Measurements from ENCODE around the gene ZNF106.

Gene ZNF106

DNA sequence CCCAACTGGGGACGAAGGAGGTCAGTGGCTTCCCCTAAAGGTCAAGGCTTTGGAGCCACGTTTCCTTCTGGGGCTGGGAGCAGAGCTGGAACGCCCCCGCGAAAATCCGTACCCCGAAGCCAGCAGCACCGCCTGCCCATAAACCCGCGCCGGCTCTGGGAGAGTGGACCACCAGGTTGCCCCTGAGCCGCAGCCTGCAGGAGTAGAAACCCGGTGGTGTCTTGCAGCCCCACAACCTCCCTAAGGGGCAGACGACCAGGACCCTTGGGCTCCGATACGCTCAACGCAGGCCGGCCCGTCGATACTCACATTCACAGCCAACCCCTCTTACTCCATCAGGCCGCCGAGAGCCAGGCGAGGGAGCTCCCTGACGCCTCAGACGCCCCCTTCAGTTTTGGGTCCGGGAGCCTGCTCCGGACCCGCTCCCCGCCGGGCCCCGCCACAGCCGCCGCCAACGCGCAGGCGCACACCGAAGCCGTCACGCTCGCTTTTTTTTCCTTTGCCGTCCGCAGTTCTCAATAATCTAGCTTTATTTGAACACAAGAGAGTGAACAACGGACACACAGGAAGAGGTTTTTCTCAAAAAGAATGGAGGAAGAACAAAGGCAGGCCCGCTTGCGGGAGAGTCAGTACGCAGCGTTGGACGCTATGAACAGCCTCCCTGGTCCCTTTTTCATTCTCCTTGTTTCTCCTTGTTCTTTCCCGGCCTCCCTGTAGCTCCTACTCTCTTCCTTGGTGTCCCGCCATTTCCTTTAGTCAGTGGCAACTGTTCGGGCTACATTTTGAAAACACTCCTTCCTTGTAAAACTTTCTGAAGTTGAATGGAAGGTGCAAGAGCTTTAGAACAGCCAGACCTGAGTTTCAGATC lies at the start of gene ZNF106:
Gene ZNF106, minus strand, starts transcription at position 471 of the 868 bp plus-strand sequence. CDS start 18,852 bp downstream, outside the sequence.
- DNase-seq, result no peak

DNA sequence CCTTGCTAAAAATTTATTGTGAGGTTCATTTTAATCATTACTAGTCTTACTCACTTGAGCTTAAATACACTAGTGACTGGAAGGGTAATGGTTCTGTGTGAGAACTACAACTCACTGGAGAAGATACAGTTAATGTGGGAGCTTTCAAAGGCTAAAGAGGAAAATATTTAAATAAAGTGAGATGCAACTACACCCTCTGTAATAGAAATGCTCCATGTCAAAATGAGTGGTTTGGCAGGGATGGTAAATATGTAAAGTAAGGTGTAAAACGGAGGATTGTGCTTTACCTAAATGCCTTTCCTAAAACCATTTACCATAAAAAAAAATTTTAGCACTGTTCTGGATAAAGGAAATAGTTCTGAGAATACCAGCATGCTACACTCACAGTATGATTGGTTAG lies 42.3 kb upstream of the ZNF106 start:
- DNase-seq, result no peak

DNA sequence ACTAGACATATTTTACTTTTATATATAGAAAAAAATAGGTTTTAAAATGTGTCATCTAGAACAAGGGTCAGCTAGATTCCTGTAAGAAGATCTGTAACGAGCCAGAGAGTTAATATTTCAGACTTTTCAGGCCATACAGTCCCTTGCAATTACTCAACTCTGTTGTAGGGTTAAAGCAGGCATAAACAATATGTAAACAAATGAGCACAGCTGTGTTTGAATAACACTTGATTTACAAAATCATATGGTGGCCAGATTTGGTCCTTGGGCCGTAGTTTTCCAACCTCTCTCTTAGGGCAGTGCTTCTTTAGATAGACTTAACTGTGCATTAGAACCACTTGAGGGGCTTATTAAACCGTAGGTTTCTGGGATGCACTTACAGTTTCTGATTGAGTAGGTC lies 38.0 kb upstream of the ZNF106 start:
- no peak for DNase-seq

GRCh38 chr15:42523331-42523730 lies 32.4 kb upstream of the ZNF106 start:
- no peak for DNase-seq

- DNase-seq, result no peak
Observed at GRCh38 chr15:42511007-42511391, 20.1 kb upstream of the ZNF106 start.

DNA sequence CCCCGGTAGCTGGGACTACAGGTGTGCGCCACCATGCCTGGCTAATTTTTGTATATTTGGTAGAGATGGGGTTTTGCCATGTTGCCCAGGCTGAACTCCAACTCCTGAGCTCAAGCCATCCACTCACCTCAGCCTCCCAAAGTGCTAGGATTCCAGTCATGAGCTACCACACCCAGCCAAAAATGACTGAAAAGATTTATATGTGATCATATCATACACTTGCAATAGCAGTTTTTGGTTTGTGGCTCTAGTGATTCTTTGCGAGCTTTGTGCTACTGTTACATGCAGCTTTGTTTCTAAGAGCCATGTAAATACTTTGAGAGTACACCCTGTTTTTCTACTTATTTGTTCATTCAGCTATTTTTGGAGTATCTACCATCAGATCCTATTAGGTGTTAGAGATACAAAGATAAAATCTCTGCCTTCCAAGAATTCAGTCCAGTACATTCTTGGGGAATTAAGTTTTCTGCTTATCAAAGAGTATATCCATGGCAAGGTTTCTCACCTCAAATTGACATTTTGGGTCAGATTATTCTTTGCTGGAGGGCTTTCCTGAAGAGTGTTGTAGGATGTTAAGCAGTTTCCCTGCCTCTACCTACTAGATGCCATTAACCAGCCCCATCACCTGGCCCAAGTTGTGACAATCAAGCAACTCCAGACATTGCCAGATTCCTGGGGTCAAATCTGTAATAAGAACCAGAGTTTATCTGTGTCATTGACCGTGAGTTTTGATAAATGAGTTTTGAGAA lies 19.5 kb upstream of the ZNF106 start:
- no peak for DNase-seq

DNA sequence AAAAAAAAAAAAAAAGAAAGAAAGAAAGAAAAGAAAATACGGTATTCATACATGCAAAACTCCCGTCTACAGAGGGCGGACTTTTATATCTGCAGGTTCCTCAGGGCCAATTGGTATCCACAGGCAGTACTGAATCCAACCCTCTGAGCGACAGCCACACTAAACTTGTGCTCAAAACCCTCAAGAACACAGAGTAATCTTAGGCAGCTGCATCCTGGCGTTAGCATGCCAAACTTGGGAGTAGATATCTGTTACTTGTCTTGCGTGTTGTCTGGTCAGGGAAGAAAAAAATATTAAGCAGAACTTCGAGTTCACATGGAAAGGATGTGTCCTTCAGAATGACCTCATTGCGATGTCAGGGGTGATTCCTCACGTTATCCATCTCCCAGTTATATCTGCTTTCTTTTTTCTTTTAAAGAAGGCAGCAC lies 17.3 kb upstream of the ZNF106 start:
- DNase-seq, result no peak

DNA sequence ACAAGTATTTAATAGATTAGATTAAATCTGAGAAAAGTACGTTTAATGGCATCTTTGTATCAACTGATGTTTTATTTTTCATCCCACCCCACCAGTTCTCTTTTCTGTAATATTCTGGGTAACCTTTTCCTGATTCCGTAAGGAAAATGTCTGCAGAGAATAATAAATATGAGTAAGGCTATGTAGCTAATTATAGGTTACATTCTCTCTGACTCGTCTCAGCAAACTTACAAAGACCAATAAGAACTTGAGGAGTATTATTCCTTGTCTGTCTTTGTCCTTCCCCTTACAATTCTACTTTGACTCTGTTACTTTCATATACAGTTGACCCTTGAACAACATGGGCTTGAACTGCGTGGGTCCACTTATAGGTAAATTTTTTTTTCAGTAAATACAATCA lies 16.6 kb upstream of the ZNF106 start:
- no peak for DNase-seq

DNA sequence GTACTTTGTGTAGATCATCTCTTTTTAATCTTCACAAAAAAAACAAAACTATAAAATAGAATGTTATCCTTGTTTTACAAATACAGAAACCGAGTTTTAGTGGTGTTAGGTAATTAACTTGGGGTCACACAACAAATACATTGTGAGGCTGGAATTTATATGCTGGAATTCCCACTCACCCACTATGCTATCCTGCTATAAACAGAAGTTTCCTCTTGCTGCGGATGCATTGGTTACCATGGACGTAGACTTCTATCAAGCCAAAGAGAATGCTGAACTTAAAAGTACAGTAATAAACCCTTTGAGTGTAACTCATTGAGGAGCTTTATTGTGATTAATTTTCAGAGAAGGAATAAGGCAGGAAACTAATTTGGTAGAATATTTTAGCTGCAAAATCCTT lies 13.7 kb upstream of the ZNF106 start:
- no peak for DNase-seq

DNA sequence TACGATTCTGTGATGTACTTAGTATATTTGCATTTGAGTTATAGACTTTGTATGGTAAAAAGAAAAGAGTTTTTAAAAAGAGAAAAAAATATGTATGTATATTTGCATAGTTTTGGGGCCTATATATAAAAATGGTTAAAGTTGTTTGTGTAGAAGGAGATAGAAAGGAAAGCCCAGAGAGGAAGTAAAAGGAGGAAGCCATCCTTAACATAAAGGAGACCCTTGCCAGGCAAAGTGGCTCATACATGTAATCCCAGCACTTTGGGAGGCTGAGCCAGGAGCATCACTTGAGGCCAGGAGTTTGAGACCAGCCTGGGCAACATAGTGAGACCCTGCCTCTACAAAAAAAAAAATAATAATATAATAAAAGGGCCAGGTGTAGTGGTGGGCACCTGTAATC lies 12.9 kb upstream of the ZNF106 start:
- no peak for DNase-seq

DNA sequence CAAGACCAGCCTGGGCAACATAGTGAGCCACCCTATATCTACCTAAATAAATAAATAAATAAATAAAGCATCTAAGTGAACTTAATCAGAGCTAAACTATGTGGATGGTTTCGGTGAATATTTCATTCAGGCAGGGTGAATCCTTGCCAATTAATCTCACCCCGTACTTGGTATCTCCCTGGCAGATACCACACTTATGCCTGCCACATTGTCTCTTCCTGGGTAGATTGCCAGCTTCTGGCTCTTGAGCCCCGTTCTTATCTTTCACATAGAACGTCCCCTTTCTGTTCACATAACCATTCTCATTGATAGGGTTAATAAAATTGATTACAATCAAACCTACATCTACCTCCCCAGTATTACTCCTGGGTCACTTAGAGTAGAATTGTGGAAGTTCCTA lies 11.5 kb upstream of the ZNF106 start:
- DNase-seq, result no peak

DNA sequence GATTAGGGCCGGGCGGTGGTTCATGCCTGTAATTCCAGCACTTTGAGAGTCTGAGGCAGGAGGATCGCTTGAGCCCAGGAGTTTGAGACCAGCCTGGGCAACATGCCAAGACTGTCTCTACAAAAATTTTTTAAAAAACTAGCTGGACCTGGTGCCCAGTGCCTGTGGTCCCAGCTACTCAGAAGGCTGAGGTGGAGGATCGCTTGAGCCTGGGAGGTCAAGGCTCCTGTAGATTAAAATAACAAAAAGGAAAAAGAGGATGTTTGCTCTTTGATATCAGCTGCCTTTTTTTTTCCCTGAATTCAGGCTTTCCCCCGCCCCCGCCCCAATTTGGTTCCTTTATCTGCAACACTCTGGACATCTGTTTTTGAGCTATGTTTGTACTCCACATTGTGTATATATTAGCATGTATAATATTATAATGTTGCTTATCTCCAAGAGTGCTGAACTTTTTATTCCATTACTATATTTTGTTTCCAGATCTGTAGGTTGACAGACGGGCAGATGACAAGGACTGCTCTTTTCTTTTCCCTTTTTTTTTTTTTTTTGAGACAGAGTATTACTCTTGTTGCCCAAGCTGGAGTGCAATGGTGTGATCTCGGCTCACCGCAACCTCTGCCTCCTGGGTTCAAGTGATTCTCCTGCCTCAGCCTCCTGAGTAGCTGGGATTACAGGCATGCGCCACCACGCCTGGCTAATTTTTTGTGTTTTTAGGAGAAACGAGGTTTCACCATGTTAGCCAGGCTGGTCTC lies 9.1 kb upstream of the ZNF106 start:
- DNase-seq, result no peak

DNA sequence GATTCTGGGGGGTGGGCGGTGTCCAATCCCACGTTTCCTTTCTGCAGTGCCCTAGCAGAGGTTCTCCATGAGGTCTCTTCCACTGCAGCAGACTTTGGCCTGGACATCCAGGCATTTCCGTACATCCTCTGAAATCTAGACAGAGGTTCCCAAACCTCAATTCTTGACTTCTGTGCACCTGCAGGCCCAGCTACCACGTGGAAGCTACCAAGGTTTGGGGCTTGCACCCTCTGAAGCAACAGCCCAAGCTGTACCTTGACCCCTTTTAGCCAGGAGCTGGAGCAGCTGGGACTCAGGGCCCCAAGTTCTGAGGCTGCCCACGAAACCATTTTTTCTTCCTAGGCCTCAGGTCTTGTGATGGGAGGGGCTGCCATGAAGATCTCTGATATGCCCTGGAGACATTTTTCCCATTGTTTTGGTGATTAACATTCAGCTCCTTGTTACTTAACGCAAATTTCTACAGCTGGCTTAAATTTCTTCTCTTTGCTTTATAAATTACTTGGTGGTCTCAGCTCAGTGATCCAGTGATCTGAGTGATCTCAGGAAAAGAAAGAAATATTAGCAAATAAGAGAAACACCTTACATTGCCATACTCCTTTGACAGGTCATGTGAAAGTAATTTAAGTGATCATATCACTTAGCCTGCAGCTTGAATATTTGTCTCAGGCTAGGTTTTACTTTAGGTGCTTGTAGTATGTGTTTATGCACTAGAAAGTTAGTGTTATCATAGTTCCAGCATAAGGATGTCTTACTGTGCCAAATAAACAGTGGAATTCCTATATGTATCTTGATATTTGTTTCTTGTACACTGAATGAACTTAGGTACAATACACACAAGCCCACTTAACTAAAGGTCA lies 7.5 kb upstream of the ZNF106 start:
- DNase-seq, result no peak

DNA sequence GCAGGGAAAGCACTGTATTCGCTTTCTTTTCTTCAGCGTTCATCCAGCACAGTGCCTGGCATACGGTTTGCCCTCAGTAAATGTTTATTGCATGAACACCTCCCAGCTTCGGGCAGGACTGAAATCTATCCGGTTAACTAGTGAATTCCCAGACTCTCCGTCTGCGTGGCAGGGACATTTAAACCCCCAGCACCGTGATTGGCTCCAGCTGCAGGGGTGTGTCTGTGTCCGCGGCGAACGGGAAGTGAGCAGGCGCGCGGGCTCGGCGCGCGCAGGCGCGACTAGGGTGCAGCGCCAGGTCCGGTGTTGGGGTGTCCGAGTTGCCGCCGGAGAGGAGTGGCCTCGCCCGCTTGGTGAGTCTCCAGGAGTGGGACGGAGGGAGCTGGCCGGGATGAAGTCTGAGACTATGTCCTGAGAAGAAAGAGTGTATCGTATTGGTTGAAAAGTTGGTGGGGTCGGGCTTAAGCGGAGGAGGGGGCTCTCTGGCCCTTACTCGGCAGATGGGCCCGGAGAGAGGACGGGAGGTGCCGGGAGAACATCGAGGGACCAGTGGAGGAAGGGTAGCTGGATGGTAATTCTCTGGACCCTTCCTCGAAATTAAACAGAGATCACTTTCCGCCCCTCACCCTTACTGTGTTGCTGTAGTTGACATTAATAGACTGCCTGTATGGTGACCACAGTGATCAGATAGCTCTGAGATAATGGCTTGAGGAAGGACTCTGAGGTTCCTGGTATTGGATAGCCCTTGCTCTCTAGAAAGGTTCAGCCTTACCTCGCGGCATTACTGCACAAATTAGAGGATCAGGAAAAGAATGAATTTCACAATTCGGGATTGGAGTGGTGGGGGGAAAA lies 4.6 kb upstream of the ZNF106 start, which contains the start of gene SNAP23:
Gene SNAP23, plus strand, starts transcription at position 274 of the 852 bp plus-strand sequence. CDS start 16,213 bp downstream, outside the sequence.
- DNase-seq, result no peak

GRCh38 chr15:42494998-42495360 lies 4.0 kb upstream of the ZNF106 start:
- DNase-seq, result no peak

DNA sequence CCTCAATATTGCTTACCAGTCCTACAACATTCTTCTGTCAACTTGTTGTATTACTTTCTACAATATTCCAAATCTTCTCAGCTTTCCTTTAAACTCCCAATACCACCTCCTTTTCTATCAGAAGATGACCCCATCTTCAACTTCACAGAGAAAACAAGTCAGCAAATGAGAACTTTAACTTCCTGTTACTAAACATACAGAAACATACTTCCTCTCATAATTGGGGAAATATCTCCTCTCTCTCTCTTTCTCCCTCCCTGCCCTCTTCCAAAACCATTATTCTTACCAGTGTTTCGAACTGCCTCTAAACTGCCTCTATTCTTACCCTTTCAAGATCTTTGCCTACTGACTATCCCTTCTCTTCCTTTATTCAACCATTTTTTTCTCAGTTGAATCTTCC lies 2.7 kb upstream of the ZNF106 start:
- no peak for DNase-seq

- DNase-seq, result no peak
Observed at GRCh38 chr15:42491539-42492225, 741 bp upstream of the ZNF106 start.

DNA sequence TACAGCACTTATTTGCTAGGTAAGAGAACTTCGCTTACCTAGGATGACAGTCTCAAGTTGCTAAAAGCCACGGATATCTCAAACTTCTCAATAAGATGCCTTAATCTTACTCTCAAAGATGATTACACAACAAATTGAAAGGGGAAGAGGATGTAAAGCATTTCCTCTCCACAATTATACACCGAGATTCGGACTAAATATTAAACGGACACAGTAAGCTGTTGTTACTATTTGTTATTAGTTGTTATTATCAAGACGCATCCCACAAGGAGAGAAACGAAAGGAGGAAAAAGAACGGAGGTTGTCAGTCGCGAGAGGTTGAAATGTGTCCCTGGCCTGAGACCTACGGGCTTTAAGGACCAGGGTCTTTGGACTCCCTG lies 660 bp downstream of the ZNF106 start:
- DNase-seq, result no peak

GRCh38 chr15:42483677-42484076 lies 7.3 kb downstream of the ZNF106 start:
- DNase-seq, result no peak

GRCh38 chr15:42482701-42483100 lies 8.2 kb downstream of the ZNF106 start:
- DNase-seq, result no peak

- no peak for DNase-seq
Observed at GRCh38 chr15:42474827-42475226, 16.1 kb downstream of the ZNF106 start.
